HTR-8/SVneo (cell line): ENCODE measurements around the gene CCR5AS.

ENCODE experiments used
- DNase-seq: peaks from one replicate; pipeline ENCODE4 v3.0.0; 2011; ENCODE audit warnings: low spot score, mixed read lengths; ENCODE audit not compliant: insufficient read length
- FAIRE-seq: peaks from 2 replicates; lab custom pipeline; 2011; peaks lifted over from hg19 to GRCh38; lab: Jason Lieb, UNC

CCR5AS gene

DNA sequence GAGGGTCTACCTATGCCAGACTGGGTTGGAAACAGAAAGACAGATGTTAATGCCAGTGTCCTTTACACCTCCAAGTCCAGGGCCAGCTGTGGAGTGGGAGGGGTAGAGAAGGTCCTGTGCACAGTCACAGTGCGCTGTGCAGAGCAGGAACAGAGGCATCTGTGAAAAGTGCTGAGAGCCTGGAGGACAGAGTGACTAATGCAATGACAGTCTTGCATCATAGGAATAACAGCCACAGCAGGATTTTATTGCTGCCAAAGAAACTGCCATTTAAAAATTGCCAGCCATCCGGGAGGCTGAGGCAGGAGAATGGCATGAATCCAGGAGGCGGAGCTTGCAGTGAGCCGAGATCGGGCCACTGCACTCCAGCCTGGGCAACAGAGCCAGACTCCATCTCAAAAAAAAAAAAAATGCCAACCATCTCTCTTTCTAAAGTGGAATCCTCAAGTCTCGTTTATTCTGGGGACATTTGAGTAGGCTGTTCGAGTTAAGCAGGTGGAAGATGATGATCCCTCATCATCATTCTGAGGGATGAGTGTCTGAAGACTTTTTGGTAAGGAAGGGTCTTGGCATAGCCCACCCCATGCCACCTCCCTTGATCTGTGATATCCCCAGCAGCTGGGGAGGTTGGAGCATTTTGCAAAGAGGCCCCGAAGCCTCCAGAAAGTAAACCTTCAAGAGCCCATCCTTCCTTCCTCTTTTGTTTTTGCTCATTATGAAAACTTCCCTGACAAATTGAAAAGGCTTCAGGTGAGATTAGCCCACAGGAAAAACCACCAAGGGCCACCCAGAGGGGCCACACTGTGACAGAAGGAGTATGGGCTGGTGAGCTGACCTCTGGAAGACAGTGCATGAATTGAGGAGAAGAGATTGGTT, 45.2 kb downstream of the CCR5AS start:
- DNase-seq (peak; percentile 19), FAIRE-seq (no peak)

DNA sequence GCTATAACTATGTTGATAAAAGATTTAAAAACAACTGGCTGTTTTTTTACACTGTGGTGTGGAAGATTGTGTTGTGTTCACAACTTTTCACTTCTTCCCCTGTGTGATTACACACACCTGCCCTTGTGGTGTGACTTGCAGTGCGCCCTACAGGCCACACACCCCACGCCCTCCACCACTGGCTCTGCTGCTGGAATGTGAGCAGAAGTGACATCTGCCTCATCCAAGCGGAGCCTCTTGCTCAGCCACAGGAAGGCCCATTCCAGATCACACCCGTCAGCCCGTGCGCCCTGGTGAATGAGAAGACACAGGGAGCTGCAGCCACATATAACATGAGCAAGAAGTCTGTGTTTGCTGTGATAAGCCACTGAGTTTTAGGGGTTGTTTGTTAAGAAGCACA, 46.0 kb downstream of the CCR5AS start:
- FAIRE-seq (no peak), DNase-seq (no peak)

DNA sequence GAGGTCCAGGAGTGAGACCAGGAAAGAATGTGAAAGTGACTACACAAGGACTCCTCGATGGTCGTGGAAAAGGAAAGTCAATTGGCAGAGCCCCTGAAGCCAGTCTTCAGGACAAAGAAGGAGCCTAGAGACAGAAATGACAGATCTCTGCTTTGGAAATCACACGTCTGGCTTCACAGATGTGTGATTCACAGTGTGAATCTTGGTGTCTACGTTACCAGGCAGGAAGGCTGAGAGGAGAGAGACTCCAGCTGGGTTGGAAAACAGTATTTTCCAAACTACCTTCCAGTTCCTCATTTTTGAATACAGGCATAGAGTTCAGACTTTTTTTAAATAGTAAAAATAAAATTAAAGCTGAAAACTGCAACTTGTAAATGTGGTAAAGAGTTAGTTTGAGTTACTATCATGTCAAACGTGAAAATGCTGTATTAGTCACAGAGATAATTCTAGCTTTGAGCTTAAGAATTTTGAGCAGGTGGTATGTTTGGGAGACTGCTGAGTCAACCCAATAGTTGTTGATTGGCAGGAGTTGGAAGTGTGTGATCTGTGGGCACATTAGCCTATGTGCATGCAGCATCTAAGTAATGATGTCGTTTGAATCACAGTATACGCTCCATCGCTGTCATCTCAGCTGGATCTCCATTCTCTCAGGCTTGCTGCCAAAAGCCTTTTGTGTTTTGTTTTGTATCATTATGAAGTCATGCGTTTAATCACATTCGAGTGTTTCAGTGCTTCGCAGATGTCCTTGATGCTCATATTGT, 47.0 kb downstream of the CCR5AS start:
- no peak for FAIRE-seq
- DNase-seq = no peak

DNA sequence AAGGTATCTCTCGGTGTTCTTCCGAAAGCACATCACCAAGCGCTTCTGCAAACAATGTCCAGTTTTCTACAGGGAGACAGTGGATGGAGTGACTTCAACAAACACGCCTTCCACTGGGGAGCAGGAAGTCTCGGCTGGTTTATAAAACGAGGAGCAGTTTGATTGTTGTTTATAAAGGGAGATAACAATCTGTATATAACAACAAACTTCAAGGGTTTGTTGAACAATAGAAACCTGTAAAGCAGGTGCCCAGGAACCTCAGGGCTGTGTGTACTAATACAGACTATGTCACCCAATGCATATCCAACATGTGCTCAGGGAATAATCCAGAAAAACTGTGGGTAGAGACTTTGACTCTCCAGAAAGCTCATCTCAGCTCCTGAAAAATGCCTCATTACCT, 48.4 kb downstream of the CCR5AS start:
- DNase-seq (no peak), FAIRE-seq (no peak)

DNA sequence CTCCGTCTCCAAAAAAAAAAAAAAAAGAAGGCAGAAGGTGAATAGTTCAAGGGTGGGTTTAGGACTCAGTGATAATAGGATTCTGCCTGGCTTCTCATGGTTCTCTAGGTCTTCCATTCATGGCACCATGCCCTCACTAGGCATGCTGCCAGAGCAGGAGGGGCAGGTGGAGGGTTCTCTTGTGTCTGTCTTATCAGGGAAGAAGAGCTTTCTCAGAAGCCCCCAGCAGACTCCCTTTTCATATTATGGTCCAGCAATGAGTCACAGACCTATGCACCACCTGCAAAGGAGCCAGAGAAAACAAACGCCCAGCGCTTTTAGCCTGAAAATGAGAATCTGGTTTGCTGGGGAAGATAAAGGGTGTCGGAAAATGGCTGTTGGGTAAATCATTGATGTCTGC, 50.0 kb downstream of the CCR5AS start:
- FAIRE-seq (no peak), DNase-seq (no peak)

DNA sequence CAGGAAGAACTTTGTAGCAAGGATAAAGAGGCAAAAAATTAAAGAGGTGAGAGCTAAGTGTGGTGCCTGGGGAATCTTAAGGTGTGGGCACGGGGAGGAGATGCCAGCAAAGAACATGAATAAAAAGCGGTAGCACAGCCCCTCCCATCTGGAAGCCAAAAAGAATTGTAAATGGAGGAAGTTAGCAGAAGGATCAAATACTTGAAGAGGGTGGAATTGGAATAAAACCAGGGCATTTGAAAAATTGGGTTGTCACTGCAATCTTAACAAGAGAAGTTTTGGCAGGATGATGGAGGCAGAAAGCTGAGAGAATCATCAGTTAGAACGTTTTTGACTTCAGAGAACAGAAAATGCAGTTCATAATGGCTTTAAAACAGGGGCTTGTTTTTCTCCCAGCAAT, 50.6 kb downstream of the CCR5AS start:
- no peak for FAIRE-seq
- no peak for DNase-seq

DNA sequence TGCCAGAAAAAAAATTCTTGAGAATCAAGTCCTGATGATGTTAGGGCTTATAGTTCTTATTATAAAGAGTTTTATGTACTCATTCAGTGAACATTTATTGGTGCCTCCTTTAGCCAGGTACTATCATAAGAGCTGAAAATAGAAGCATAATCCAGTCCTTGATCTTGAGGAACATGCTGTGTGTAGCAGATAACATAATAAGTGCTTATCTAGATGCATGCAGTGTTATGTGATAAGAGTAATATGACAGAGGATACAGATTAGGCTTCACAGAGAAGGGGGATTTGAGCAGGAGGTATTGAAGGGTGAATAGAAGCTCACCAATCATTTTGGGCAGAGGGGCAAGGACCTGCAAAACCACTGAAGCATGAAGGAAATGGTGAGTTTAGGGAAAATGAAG, 51.9 kb downstream of the CCR5AS start:
- FAIRE-seq (no peak), DNase-seq (no peak)

DNA sequence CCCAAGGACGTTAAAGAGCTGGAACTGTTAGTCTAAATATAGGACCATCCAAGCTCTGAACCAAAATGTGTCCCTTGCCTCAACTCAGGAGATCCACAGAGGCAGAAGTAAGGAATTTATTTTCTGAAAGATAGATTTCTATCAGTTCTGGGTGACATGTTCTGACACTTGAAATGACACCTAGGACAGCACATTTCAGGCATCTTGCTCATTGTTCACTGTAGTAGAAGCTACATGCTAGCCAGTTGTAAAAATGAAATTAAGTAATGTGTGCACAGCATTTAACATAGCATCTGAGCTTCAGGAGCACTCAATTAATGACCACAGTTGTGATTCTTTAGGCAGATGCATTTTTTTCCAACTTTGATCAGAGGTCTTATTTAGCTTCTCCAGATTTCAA, 52.4 kb downstream of the CCR5AS start:
- FAIRE-seq = no peak

DNA sequence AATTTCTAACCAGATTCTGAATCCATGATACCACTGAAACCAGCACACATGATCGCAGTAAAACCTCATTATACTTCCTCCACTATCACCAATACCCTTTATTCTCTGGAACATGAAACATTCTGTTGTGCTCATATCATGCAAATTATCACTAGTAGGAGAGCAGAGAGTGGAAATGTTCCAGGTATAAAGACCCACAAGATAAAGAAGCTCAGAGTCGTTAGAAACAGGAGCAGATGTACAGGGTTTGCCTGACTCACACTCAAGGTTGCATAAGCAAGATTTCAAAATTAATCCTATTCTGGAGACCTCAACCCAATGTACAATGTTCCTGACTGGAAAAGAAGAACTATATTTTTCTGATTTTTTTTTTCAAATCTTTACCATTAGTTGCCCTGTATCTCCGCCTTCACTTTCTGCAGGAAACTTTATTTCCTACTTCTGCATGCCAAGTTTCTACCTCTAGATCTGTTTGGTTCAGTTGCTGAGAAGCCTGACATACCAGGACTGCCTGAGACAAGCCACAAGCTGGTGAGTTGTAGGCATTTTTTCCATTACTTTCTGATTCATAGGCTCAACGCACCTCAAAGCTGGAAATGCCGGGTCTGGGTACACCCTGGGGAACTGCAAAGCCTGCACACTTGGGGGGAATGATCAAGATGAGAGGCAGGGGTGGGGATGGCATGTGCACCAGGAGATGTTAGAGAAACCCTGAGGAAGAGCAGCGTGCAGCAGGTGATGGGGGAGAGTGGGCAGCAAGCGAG, 53.0 kb downstream of the CCR5AS start, which contains the start of gene CCR2:
CCR2 (plus strand) TSS at position 465 of the 764 bp plus-strand sequence. CDS start 3,417 bp downstream, outside the sequence.
- no peak for DNase-seq
- FAIRE-seq = no peak

More for the DNA sequence above, 52.4 kb downstream of the CCR5AS start:
- DNase-seq = no peak

DNA sequence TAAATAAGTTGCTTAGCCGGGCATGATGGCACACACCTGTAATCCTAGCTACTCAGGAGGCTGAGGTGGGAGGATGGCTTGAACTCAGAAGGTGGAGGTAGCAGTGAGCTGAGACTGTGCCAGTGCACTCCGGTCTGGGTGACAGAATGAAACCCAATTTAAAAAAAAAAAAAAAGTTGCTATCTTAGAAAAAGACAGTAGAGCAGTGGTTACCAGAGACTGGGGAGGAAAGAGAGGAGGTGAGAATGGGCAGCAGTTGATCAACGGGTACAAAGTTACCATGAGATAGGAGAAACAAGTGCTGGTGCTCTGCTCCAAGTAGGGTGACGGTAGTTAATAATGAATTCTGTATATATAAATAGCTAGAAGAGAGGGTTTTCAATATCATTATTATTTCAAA, 53.8 kb downstream of the CCR5AS start:
- DNase-seq (no peak), FAIRE-seq (no peak)

DNA sequence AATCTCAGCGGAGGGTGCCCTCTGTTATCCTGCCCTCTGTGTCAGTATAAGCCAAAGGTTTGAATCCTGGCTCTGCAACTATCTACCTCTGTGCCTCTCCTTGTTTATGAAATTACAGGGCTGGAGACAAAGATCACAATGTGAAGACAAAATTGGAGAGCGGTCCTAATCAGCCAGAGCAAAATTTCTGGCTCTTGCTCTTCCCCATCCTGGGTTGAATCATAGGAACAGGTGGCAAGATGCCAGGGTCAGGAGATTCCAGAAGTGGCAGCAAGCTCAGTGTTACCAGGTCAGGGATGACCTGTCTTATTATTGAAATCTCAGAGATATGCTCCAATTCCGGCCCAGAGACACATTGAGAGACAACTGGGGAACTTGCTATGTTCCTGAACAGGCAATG, 55.2 kb downstream of the CCR5AS start:
- DNase-seq (no peak), FAIRE-seq (no peak)

DNA sequence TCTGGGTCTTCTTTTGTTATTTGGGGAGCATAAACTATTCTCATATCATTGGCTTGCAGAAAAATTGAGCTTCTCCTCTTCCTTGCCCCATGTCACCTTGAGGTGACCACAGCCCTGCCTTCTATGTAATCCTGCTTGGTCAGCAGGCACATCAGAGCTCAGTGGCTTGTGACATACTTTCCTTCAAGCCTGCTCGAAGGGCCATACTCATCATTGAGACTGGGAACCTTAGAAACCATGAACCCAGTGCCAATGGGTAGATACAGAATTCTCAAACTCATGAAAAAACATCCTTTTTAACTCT, 56.7 kb downstream of the CCR5AS start:
- no peak for FAIRE-seq

DNA sequence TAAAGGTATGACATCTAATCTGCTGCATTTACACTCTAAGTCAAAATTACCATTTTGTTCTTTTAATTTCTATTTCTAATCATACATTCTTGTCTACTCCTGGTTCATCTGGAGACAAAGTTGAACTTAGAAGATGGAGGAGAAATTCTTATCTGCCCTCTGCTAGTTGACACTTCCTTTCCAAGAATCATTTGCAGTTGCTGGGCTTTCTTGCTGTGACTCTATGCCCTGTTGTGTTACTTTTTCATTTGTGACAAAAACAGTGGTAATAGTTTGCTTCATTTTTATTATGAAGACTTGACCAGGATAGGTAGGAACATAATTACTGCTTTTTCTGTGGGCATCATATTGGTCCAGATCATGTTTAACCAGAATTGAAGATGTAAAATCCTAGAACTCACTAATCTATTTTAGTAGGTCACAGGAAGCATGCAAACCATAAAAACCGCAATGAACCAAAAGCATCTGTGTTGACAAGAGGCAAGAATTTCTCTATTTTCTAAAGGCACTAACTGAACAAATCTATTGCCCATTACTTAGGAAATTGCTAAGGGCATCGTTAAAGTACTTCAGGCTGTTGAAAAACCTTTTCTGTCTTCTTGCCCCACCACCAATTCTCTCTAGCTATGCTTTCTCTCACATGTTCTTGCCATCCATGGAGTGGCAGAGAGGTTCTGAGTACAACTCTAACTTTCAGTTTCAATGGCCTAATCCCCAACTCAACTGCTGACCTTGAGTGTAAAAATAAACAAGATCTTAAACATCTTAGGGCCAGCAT, 57.2 kb downstream of the CCR5AS start:
- DNase-seq (no peak), FAIRE-seq (no peak)

More for the DNA sequence above, 56.7 kb downstream of the CCR5AS start:
- no peak for DNase-seq

DNA sequence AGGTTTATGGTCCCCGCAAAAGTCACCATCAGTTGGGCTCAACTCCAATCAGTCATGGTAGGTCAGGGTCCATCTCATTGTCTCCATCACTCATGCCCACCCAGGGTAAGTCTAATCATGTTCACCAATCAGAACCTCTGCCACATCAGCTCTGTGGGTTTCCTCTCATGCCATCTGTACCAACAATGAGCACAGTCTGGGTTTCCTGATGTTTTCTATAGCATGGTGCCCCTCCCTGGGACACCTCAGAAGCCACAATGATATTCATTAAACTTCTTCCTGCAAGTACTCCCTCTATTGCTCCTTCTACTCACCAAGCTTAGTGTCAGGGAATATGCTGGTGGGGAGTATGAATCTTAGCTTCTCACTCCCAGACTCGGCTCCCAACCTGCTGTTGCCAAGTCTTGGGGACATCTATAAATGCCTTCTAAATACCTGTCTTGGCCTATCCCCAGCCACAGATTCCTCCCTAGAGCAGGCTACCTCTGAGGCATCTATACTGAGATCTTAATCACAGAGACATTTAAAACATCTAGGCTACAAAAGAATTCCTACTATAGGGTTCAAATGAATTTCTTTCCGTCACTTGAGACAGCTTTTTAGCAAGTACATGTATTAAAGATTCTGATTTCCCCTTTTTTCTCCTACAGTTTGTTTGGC, 57.9 kb downstream of the CCR5AS start:
- DNase-seq (no peak), FAIRE-seq (no peak)

DNA sequence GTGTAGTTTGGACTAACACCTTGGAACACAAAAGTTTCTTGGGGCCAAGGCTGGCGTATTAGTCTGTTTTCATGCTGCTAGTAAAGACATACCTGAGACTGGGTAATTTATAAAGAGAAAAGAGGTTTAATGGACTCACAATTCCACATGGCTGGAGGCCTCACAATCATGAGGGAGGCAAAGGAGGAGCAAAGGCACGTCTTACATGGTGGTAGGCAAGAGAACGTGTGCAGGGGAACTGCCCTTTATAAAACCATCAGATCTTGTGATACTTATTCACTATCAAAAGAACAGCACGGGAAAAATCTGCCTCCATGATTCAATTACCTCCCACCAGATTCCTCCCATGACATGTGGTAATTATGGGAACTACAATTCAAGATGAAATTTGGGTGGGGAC, 62.4 kb downstream of the CCR5AS start:
- no peak for DNase-seq
- FAIRE-seq = no peak

DNA sequence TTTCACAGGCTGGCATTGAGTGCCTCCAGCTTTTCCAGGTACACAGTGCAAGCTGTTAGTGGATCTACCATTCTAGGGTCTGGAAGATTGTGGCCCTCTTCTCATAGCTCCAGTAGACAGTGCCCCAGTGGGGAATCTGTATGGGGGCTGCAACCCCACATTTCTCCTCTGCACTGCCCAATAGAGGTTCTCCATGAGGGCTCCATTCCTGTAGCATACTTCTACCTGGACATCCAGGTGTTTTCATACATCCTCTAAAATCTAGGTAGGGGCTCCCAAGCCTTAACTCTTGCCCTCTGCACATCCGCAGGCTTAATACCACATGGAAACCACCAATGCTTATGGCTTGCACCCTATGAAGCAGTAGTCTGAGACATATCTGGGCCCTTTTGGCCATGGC, 68.0 kb downstream of the CCR5AS start:
- FAIRE-seq = no peak
- DNase-seq = no peak

DNA sequence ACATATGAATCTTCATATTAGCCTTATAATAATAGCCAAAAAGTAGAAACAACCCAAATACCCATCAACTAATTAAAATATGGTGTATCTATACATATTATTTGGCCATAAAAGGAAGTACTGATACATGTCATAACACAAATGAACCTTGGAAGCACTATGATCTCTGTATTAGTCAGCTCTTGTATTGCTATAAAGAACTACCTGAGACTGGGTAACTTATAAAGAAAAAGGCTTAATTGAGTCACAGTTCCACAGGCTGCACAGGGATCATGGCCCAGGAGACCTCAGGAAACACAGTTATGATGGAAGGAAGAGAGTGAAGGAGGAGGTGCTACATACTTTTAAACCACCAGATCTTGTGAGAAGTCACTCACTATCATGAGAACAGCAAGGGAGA, 69.0 kb downstream of the CCR5AS start:
- DNase-seq = no peak
- no peak for FAIRE-seq

DNA sequence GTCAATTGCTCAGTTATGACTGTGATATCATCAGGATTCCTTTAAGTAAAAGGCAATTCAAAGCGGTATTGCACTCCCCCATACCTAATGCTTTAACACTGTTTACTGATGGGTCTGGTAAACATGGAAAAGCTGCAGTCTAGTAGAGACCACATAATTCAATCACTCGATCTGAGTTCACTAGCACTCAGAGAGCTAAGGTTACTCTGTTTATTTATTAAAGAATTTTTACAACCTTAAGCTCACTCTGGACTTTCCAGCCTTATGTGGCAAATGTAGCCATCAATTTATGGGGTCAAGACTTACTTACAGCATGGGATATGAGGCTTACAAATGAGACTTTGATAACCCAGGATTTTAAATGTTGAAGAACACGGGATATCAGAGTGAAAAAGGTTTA, 71.3 kb downstream of the CCR5AS start:
- FAIRE-seq (no peak), DNase-seq (no peak)

DNA sequence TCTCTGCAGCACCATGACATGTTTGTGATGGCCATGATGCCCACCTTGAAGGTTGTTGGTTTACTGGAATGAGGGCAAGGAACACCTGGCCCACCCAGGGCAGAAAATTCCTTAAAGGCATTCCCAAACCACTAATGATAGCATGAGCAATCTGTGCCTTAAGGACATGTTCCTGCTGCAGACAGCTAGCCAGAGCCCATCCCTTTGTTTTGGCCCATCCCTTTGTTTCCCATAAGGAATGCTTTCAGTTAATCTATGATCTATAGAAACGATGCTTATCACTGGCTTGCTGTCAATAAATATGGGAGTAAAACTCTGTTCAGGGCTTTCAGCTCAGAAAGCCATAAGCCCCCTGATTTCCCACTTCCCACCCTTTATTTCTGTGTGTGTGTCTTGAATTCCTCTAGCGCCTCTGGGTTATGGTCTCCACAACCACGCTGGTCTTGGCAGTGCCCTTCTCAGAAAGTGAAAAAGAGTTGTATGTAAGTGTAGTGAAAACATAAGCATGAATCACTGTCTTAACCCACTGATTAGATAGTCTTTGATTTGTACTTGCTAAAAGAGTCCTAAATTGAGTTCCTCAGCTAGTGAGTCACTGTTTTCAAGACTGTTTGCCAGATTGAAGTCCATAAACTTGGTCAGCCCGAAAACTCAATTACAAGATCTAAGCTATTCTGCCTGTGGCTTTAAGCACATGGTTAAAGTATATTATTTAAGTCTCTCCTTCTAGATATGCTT, 72.0 kb downstream of the CCR5AS start:
- FAIRE-seq (no peak), DNase-seq (no peak)
